GM19099 (cell line): ENCODE results near the gene IL23R.

Experiments used
- POLR2A ChIP-seq: IDR thresholded peaks from 3 replicates; pipeline ENCODE4 v1.6.1; 2011; ENCODE audit warnings: low read depth; ENCODE audit not compliant: insufficient read length; ENCODE audit errors: extremely low read depth

IL23R gene

DNA sequence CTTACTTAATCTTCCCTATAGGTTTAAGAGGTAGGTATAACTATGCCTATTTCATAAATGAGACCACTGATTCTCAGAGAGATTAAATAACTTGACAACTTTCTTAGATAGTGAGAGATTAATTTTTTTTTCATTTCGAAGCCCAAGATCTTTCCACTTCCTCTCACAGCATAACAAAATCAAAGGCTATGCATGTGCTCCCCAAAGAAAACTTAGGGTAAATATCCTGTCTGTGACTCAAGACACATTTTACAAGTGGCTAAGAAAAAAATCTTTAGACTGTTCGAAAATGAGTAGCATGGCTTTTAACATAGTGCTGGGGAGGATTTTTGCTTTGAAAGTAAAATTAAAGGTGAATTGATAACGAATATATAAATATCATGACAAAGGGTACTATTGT lies 23.3 kb upstream of the IL23R start:
- no peak for TF ChIP-seq POLR2A

DNA sequence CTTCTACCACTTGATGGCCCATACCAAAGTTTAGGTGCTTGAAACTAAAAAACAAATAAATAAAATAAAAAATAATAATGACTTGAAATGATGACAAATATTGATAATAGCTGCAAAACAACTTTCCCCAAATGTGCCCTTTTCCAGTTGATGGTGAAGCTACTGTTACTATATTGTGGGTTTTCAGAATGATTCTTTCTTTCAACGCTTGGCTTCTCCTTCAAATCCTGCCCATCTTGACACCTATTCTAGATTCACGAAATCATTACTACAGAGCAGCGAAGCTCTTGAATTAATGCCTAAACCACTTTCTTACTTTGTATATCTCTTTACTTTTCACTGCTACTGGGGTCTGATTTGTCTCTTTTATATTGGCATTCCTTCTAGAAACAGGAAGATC lies 22.3 kb upstream of the IL23R start:
- TF ChIP-seq POLR2A = no peak

DNA sequence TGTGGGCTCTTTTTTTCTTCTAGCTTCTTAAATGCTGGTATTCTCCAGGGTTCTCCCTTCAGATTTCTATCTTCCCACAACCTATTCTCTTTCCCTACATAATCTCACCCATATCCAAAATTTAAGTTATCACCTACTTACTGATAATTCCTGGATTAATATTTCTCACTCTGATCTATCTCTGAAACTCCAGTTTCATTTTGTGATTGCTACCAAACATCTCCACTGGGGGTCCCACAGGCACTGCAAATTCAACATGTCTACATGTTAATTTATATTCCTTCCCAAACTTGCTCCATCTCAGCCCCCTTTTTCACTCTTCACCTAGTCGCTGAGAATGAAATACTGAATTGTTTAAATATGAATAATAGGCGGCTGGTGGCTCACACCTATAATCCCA lies 21.6 kb upstream of the IL23R start:
- no peak for TF ChIP-seq POLR2A

DNA sequence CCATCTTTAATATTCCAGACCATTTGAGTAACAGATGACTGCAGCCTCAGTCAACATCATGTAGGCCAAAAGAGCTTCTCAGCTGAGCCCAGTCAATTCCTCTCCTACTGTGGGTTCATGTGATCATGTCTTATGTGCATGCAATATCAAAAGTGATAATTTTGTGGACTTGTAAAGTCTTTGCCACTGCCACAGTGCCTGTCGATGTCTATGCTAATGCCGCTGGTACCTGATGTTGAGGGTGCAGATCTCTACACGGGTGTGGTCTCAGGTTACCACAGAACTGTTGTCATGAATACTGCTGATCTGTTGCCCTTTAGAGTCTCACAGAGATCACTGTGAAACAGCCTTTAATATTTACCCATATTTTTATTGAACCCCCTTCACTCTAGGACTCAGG lies 20.2 kb upstream of the IL23R start:
- TF ChIP-seq POLR2A = no peak

DNA sequence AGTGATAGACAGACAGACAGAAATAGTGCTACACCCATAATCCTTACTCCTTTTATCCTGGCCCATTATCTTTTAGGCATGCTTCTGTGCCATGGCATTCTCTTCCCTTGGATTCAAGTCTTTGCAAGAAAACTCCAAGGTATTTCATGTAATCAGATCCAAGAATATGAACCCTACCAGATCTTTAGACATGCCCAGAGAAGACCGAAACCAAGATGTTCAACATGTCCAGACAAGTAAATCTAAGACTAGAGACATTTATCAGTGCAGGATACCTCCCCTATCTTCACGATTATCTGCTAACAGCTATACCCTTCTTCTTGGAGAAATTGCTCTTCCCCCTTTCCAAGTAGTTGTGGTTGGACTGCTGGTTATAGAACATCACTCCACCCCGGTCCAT lies 19.7 kb upstream of the IL23R start:
- TF ChIP-seq POLR2A = no peak

DNA sequence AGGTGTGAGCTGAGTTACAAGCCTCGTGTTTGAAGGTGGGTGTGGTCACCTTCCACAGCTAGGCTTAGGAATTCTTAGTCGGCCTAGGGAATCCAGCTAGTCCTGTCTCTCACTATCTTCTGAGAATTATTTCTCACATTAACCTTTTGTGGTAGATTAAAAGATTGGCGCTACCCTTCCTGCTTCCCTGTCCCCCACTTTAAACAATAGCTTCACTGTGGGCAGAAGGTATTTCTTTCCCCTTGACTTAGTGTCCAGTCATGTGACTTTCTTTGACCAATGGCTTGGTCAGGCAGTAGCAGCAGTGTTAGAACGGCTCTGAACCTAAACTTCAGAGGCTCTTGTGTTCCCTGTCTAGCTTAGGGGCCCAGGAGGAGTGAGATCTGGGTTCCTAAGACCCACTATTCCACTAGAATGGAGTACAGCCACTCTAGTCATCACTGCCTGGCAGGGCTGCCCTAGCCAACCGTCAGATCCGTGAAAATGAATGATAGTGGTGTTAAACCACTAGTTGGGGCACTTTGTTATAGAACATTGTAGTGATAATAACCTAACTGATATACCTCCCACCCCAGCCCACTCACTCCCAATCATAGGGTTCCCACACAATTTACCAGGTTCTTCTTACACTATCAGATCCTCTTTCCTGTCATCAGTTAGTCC lies 17.6 kb upstream of the IL23R start:
- TF ChIP-seq POLR2A = no peak

DNA sequence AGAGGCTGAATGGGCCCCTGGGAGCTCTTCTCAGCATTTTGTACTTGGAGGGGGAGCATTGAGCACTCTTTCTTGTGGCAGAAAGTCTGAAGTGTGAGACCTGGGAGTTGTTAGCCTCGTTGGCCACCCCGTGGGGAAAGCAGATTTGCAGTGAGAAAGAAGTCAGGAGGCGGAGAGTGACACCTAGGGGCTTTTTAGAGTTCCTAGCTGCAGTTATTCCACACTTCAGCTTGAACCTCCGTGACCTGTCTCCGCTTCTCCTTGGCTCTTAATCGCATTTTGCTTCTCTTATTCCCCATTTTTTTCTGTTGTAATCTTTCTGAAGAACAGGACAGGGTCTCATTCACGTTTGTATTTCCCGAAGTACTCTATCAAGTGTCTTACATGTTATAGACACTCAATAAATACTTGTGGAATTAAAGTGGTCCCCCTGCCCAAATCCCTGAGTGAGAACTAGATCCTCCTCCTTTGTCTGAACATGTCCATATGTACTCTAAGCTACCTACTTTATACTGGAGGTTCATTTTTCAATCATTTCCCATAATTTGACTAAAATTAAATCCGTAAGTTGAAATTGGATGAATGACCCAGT lies 17.0 kb upstream of the IL23R start:
- TF ChIP-seq POLR2A = no peak

DNA sequence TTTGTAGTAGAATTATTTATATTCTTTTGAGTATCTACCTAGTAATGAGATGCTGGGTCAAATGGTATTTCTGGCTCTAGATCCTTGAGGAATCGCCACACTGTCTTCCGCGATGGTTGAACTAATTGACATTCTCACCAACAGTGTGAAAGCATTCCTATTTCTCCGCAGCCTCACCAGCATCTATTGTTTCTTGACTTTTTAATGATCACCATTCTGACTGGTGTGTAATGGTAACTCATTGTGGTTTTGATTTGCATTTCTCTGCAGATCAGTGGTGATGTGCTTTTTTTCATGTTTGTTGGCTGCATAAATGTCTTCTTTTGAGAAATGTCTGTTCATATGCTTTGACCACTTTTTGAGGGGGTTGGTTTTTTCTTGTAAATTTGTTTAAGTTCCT lies 15.3 kb upstream of the IL23R start:
- no peak for TF ChIP-seq POLR2A

DNA sequence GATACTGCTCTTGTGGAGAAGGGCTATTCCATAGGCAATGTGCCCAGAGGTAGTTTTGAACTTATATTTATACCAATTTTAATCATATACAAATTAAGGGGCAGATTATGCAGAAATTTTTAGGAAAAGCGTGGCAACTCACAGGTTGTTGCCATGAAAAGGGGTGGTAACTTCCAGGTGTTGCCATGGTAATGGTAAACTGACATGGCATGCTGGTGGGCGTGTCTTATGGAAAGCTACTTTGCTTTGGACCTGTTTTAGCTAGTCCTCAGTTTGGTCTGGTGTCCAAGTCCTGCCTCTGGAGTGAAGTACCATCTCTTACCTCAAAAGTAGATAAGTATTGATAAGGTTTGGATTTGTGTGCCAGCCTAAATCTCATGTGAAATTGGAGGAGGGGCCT lies 7.9 kb upstream of the IL23R start:
- TF ChIP-seq POLR2A = no peak

DNA sequence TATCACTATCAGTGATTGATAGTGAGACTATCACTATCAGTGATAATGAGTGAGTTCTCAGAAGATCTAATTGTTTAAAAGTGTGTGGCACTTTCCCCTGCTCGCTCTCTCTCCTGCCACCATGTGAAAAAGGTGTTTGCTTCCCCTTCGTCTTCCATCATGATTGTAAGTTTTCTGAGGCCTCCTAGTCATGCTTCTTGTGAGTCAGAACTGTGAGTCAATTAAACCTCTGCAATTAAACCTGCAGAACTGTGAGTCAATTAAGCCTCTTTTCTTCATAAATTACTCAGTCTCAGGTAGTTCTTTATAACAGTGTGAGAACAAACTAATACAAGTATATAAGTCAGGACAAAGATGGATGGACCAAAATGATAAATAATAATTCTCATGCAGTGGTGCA lies 7.0 kb upstream of the IL23R start:
- TF ChIP-seq POLR2A = no peak

DNA sequence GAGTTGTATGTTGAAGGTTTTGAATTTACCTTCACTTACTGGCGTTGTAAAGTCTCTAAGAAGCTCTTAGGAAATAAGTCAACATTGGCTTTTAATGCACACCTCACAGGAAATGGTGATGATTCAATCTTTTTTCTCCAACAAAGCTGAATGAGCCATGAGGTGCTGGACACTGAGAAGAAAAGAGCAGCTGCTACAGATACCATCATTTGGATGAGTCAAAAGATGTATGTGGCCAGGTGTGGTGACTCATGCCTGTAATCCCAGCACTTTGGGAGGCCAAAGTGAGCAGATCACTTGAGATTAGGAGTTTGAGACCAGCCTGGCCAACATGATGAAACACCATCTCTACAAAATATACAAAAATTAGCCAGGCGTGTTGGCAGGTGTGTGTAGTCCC lies 3.3 kb upstream of the IL23R start:
- TF ChIP-seq POLR2A = no peak

DNA sequence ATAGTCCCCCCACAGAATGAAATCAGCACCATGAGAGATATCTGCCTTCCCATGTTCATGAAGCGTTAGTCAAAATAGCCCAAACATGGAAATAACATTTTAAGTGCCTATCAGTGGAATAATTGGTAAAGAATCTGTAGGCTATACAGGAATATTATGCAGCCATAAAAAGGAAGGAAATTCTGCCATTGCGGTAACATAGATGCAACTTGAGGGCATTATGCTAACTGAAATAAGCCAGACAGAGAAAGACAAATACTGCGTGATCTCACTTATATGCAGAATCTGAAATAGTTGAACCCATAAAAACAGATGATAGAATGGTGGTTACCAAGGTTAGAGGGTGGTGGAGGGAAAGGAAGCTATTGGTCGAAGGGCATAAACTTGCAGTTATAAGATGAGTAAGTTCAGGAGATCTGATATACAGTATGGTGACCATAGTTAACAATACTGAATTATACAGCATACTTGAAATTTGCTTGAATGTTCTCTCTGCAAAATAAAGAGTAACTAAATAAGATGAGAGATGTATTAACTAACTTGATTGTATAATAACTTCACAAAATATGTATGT lies 699 bp upstream of the IL23R start:
- no peak for TF ChIP-seq POLR2A

DNA sequence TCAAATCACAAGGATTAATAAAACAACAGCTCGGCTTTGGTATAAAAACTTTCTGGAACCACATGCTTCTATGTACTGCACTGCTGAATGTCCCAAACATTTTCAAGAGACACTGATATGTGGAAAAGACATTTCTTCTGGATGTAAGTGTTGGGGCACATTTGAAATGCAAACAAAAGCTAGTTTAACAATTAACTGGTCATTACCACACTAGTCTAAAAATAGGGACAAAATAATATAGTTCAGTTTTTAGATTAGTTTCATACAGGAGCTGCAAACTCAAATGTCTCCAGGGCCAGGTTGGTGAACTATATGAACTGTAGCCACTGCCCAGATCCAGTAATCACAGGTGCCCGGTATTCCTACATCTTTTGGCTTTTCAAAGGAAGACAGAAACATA lies 3.2 kb downstream of the IL23R start:
- no peak for TF ChIP-seq POLR2A

DNA sequence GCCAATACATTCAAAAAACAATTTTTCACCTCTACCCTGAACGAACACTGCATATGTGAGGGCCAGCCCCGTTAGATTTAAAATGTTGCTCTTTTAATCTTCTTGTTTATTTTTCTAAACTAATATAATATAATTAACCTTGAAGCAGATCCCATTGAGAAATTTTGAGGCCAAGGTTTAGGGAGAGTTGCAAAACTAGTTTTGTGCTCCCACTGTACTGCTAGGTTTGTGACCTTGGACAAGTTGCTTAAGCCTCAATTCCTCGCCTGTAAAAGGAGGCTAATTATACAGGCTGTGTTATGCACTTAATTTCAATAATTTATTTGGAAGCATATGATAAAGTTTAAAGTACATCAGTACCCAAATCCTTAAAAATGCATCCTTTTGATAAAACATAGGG lies 3.7 kb downstream of the IL23R start:
- TF ChIP-seq POLR2A = no peak

DNA sequence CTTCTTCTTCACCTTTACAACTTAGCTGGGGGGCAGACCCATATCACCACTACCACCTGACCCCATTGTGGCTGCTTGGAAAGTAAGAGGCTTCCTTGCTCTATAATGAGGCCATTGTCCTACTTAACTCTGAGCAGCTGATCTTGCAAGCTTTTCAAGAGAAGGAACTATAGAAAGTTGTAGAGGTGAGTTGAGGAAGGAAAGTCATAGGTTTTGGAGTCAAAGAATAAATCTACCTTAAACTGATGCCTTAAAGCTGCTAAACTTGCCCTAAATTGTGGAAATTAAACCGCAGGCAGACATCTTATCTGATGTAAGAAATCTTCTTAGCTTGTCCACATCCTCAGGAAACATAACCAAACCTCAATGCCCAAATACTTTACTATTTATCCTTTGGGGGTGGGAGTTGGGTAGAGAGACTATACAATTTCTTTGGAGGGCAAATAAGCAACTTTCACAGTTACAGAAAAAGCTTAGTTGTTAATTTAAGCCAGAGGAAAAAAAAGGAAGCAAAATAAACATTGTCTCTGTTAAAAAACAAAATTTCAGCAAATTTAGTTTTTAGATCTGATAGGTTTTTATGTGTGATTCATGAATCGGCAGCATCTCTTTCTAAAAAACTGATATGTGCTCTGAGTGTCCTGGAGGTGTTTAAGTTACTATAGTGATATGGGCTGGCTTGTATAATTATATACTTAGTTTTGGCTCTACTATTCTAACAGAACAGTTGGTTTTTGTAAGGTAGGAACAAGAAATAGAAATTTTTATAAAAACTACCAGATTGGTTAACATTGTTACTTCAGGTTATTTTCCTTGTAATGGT lies 4.7 kb downstream of the IL23R start:
- no peak for TF ChIP-seq POLR2A

DNA sequence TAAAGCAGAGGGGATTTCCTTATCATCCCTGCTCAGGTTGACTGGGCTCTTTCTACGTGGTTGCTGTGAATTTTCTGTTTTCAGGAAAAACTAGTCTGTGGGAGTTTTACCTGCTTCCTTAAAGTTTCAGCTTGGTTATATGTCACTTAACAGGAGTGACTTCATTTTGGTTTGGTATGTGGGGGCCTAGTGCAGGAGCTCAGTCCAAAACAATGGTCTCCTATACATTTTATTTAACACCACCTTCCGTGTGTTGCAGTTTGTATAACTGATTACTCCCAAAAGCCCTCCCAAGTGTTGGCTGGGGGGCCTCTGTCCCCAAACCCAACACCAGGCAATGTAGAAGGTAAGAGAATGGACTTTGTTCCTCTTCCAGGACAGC lies 5.3 kb downstream of the IL23R start:
- TF ChIP-seq POLR2A = no peak
